ENCODE data around the gene FUT3.

The FUT3 gene

DNA sequence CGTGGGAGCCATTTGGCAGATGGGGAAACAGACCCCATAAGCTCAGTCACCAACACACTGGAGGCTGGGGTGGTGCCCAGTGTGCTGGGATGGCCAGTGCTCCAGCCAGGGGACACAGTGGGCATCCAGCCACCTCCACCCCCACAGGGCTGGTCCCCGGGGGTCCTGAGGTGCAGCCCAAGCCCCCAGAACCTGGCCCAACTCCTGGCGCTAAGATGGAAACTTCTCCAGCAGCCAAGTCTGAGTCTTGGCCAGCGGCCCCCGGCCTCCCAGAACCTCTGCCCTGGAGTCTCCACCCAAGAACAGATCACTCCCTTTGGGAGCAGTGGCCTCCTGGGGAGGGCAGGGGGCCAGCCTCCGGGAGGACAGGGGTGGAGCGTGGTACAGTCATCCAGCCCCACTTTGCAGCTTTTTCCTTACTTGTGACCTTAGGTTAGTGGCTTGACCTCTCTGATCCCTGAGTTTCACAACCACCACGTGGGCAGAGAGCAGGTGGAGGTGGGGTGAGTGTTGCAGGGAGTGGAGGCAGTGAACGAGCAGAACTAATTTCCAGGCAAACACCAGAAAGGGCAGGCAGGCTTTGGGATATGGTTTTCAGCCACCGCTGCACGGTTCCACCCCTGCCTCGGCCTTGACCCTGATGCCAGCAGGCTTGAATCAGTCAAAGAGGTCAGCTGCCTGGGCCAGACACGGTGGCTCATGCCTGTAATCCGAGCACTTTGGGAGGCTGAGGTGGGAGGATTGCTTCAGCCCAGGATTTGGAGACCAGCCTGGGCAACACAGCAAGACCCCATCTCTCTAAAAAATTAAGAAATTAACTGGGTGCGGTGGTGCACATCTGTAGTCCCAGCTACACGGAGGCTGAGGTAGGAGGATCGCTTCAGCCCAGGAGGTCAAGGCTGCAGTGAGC lies 50.6 kb downstream of the FUT3 start:
- DNase-seq, result no peak

DNA sequence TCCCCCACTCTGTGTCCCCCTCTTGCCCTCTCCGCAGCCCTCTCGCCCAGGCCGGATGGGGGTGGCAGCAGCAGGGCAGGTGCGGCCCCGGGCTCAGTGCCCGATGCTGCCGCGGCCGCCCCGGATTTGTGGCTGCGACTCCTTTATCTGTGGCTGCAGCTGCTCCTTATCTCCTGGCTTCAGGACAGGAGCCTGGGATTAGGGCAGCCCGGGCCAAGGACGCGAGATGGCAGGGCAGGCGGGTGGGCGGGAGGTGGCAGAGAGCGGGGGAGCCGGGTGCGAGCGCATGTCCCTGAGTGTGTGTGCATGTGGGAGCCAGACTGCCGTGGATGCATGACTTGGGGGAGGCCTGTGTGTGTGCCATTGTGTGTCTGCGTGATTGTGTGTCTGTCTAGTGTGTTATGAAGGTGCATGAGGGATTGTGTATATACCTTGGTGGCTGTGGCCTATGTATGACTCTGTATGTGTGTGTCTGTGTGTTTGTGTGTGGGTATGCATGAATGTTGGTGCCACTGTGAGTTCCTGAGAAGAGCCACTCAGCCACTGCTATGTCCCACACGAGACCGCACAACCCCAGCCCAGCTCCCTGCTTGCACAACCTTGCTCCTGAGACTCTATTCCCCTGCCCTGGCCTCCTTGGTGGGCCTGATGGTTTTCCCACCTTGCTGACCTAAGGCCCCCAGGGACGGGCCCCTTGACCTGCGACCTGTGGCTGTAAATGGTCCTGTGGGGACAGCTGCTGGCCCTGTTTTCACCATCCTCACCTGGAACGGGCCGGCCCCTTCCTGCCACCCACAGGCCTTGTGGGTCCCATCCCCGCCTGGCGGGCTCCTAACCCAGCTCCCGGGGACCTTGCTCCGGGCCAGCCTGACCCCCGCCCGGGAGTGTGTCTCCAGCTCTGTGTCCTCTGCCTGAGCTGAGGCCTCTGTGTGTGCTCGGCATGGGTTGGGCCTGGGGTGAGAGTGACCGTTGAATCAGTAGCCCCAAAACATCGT lies 51.7 kb downstream of the FUT3 start:
- DNase-seq, result no peak

DNA sequence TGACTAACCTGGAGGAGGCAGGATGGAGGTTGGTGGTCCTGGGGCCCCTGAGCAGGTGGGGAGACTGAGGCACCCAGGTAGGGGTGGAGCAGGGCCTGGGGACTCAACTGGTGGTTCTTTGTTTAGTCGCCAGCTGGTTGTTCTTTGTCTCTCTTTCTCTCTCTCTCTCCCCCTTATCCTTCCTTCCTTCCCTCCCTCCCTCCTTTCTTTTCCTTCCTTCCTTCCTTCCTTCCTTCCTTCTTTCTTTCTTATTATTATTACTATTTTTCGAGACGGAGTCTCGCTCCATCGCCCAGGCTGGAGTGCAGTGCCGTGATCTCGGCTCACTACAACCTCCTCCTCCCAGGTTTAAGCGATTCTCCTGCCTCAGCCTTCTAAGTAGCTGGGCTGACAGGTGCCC lies 53.0 kb downstream of the FUT3 start:
- no peak for DNase-seq

DNA sequence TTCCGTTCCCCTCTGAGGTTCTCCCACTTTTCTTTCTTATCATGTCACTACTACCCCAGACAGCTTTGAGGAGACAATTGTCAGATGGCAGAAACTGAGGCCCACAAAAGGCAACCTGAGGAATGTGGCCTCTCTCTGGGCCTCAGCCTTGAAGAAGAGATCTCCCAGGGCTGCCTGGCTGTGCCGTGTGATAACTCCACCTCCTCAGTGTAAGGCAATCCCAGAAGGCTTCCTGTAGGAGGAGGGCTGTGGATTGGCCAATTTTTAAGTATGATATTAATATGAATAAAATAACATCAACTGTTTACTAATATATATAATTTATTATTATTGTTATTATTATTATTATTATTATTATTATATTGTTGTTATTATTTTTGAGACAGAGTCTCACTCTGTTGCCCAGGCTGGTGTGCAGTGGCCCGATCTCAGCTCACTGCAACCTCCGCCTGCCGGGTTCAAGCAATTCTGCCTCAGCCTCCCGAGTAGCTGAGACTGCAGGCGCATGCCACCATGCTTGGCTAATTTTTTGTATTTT lies 55.8 kb downstream of the FUT3 start:
- DNase-seq, result no peak

DNA sequence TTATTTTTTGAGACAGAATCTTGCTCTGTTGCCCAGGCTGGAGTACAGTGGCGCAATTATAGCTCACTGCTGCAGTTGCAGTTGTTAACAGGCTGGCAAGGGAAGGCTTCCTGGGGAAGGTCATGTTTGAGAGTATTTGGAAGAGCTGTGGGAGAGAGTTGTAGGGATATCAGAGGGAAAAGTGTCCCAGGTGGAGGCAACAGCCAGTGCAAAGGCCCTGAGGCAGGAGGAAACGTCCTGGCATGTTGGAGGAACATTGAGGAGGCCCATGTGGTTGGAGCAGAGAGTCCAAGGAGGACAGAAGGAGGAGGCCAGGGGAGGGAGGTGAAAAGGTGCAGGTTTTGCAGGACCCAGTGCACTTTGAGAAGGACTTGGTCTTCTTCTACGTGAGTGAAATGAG lies 58.1 kb downstream of the FUT3 start:
- DNase-seq, result no peak
